ENCODE data around the gene HMCN1.

GRCh38 chr1:185960422-185961321 is 226.5 kb downstream of the HMCN1 start:
- TF ChIP-seq CTCF (IDR thresholded peaks at IDR 0.05; ENCODE audit: insufficient read depth, low read length, poor library complexity, severe bottlenecking) = no peak
- TF ChIP-seq EZH2phosphoT487 (conservative IDR thresholded peaks at IDR 0.05; ENCODE audit: low read length) = no peak
